HG03095 (cell line): ENCODE data around the gene MLXIPL.
"Not testable (repeated sequence)": the region's sequence is repeated elsewhere in the genome, so short reads cannot be mapped to it uniquely, and the experiment has no call there.

Experiments used
- ATAC-seq: cut with Tn5 transposase; IDR thresholded peaks from one replicate; pipeline ENCODE4 v1.9.1; 2021; ENCODE audit warnings: moderate library complexity; ENCODE audit not compliant: unreplicated experiment

MLXIPL gene

DNA sequence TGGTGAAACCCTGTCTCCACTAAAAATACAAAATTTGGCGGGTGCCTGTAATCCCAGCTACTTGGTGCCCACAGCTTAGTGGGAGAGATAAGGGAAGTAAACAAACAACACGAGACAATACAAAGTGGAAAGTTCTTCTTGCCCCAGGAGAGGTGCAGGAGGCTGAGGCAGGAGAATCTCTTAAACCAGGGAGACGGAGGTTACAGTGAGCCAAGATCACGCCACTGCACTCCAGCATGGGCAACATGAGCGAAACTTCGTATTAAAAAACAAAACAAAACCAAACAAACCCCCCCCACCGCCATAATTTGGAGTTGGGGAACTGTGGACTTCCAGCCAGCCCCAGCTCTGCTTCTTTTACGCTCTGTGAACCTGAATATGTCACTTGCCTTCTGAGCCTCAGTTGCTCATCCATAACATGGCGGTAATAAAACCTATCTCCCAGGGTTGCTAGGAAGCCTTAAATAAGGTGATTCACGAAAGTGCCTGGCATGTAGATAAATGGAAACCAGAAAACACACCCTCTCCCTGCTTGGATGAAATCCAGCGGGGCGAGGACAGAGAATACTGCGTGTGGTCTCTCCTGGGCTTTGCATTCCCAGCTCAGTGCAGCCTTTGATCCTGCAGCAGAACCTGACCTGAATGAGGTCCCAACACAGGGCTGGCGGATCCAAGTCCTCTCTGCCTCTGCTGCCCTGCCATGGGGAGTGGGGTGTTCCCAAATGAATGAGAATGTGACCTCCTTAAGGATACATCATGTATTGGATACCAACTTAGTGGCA, 10.2 kb downstream of the MLXIPL start:
- ATAC-seq = no peak

DNA sequence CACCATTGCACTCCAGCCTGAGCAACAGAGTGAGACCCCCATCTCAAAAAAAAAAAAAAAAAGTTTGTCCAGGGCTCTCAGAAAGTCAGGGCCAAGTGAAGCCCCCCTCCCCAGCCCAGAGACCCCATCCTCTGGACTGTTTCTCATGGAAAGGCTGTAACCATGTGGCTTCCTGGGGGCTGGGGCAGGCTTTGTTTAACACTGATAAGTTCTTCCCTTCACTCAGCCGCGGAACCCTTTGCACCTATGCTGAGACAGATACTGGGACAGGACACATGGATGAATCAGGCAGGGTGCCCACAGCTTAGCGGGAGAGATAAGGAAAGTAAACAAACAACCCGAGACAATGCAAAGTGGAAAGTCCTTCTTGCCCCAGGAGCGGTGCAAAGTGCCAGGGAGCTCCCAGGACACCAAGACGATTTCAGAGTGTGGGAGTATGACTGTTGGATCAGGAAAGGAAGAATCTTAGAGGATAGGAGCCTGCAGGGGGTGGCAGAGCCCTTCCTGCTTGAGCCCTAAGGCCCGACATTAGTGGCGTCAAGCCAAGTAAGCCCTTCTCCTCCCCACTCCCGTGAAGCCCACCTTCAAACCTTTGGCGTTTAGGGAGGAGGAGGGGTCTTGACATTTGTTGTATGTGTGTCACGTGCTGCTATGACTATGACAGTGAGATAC, 11.6 kb downstream of the MLXIPL start:
- no peak for ATAC-seq

DNA sequence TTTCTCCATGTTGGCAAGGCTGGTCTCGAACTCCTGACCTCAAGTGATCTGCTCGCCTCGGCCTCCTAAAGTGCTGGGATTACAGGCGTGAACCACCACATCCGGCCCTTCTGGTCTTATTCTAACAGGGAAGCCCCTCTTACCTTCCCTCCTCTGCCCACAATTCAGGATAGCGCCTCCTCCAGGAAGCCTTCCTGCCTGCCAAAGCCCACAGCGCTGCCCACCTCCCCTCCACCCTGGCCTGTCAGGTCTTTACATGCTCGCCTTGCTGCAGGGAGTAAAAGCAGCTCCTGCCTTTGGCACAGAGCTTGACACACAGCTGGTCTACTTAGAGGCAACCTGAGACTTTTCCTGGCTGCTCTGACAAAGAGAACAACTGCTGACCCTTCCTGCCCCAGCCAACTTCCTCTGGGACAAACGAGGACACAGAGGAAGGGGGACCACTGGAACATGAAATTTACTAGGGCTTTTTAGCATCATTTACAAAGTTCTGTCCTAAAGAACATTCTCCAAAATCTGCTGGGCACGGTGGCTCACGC, 13.2 kb downstream of the MLXIPL start:
- no peak for ATAC-seq

DNA sequence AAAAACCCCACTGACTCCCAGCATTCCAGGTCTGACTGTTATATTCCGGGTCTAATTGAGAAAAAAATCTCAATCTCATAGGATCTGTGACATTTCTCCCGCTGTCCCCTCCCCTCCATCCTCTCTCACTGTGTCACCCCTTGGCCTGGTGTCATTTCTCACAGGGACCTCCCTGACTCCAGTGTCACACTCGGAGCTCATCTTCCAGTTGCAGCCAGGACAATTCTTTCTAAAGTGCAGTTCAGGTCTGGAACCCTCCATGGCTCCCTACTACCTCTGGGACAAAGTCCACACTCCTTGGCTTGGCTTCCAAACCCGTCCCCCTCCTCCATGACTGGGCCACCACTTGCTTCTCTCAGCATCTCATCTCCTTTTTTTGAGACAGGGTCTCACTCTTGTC, 14.2 kb downstream of the MLXIPL start:
- ATAC-seq = no peak

- not testable (repeated sequence) for ATAC-seq
Measured at GRCh38 chr7:73607692-73607983, 16.7 kb downstream of the MLXIPL start.

GRCh38 chr7:73606801-73607691, 17.3 kb downstream of the MLXIPL start:
- no peak for ATAC-seq

GRCh38 chr7:73605601-73606220, 18.6 kb downstream of the MLXIPL start:
- ATAC-seq = no peak

DNA sequence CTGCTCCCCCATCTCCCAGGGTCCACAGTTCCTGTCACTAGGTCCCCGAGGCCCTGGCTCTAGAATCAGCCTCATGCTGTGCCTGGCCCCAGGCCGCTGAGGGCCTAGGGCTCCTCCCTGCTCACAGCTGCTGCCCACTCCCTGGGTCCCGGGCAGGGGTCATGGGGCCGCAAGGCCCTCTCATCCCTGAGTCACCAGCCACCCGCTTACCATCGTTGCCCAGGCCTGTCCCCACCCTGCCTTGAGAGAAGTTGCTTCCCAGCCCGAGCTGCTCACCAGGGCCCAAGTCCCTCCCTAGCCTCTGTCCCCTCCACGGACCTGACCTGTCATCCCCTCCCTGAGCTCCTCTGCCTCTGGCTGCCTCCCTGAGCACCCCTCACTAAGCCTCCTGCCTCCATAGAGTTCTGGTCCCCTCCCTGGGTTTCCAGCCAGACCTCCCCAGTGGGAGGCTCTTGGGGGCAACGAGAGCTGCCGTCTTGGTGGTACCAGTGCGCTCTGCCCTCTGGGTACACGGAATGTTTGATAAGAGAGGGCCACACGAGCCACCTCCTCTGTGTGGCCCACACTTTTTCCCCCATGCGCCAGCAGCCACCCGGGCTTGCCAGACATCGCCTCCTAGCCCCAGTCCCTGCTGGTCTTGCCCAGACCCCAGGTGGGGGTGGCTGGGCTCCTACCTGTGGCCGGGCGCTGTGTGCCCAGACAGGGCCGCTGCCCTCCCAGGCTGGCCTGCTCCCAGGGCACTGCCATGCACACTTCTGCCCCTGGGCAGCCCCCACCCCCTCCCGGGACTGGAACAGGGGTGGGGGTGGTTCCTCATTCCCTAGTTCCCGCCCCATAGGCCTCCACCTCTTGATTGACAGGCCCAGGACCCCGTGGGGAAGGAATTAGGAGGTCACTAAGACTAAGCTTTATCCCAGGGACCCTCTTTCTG, 21.3 kb downstream of the MLXIPL start:
- no peak for ATAC-seq

DNA sequence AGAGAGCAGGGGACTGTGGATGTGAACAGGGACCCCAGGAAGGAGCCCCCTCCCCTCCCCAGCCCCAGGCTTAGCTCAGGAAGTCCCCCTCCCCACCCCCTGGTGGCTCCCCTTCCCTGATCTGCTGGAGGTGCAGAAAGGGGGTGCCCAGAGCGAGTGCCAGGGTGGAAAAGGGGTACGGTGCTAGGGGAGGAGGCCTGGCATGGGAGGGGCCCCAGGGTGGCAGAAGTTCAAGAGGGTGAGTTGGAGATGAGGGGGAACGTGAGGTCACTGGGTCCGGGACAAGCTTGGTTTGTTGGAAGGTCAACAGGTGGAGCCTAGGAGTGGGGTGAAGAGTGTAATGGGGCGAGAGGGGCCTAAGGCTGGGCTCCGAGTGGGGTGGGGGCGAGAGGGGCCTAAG, 24.4 kb downstream of the MLXIPL start:
- no peak for ATAC-seq

DNA sequence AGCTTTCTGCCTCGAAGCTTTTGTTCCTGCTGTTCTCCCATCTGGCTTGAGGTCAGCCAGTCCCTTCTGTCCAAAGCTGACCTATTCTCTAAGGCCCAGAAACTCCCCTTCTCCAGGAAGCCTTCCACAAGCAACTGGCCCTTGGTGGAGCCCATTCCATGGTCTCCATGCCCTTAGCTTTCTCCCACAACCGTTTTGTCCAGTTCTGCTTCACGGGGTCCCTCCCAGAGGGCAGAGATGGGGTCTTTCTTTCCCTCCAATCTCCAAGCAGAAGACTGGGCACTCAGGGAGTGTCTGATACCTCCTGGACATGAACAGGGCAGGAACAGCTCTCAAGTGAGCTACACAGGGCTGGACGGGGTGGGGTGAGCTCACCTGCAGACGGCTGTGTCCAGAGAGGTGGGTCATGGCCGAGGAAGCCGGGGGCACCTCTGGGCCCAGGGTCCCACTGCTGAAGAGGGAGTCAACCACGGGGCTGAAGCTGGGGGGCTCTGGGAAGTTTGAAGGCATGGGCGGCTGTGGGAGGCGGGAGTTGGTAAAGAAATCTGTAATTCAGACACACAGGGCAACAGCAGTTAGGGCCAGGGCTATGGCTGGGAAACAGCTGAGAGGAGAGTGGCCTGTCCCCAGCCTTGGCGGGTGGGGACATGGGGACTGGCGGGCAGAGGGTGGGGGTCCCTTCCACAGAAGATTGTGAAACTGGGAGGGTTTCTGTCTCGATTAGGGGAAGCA, 25.0 kb downstream of the MLXIPL start:
- no peak for ATAC-seq

GRCh38 chr7:73597978-73598782, 26.1 kb downstream of the MLXIPL start:
- ATAC-seq = no peak

DNA sequence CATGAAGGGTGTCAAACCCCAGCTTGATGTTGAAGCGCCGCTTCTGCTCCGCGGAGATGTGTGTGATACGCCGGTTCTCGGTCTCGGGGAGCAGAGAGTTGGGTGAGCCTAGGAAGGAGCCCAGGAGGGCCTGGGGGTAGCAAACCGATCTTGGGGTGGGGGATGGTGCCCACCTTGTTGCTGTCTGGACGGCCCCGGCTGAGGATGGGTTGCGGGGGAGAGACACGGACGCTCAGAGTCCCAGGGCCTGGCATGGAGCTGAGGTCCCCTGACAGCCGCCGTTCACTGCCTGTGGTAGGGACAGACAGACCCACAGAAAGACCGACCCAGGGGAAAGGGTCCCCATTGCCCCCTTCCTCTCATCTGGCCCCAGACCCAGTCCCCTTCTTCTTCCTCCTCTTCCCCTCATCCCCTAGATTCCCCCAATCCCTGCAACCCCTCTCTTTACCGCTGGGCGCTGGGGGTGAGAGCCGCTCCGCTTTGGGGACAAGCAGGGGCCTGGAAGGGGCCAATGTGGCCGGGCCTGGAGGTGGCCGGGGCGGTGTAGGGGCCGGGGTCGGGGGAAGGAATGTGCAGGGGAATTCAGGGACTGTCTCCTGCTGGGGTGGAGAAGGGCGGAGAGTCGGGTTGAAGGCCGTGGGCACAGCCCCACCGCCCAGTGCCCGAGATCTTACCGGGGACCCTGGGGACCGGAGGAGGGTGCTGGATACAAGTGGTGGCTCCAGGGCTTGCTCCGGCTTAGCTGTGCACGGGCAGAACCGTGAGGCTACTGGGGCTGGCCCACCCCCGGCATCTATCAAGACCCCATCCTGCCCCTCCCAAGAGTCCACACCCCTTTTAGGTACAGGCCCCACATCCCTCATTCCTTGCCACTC, 27.9 kb downstream of the MLXIPL start:
- no peak for ATAC-seq

DNA sequence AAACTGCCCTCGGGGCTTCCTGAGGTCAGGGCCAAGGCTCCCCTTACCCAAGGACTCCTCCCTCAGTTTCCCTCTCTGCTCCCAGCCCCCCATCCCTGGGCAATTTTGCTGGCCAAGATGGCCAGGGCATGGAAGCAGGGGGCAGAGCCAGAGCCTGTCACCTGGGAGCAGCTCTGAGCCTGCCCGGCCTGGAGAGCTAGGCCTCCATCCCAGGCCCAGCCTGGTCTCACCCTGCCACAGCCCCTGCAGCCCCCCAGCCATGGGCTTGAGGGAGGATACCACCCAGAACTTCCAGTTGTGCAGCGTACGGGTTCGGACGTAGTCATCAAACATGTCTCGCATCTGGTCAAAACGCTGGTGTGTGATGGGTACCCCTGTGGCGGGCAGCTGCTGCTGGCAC, 29.0 kb downstream of the MLXIPL start:
- no peak for ATAC-seq

DNA sequence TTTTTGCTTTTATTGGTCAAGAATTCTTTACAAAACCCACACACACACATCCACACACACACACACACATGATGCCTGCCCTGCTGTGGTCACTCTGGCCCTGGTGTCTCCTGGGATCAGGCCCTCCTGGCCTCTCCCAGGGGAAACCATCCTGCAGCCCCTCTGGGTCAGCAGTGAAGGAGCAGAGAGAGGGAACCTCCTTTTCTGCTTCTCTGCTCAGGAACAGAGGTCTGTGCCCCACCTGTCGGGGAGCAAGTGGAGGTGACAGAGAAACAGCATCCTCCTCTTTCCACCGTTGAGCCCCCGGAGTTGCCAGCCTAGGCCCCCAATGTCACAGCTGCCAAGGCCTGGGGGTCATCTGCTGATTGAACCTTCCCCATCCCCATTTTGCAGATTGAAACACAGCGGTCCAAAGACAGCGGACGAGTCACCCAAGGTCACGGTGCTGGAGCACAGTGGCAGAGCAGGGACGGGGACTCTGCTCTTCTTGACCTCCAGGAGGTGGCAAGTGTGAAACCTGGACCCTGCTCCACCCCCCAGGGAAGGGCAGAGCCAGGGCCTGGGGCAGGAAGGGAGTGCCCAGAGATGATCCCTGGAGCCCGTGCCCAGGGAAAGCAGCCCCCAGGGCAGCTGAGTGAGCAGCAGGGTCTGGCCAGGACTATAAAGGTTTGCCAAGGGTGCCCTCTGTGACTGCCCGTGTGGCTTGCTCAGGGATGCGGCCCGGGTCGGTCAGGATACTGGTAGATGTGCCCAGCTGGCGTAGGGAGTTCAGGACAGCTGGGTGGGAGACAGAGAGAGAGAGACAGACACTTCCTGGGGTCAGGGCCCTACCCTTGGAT, 30.9 kb downstream of the MLXIPL start:
- no peak for ATAC-seq

DNA sequence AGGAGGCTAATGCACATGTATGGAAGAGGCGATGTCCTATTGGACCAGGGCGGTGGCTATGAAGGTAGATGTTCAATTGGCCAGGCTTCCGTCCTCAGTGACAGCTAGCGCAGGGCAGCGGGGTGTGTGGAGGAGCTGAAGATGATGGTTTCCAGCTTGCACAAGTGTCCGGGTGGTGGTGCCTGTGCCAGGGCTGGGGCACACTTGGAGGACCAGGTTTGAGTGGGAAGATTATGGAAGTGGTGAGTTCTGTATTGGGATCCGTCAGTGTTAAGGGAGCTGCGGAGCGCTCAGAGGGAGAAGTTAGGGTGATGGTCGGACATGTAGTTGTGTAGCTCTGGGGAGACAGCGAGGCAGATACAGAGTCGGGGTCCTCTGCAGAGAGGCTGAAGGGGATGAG, 37.4 kb downstream of the MLXIPL start:
- no peak for ATAC-seq

DNA sequence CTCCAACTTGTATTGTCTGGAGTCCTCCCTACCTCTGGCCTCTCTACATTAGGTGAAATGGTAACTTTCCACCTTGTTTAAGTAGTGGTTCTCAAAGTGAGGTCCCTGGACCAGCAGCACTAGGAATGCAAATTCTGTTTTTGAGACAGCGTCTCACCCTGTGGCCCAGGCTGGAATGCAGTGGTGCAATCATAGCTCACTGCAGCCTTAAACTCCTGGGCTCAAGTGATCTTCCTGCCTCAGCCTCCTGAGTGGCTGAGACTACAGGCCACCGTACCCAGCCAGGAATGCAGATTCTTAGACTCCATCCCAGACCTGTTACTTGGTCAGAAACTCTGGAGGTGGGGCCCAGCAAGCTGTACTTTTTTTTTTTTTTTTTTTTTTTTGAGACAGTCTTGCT, 39.1 kb downstream of the MLXIPL start:
- no peak for ATAC-seq
